IMR-90 (cell line): ENCODE results near the gene CADM1. TPM values are rescaled to one million over a fixed set of nuclear protein-coding genes. Genes with fewer than 3 reads are reported as not detected.
A peak's percentile ranks its signal among the peaks of the same experiment; 100 is the strongest.

Experiments used
- ATAC-seq: fragments of 200-7000 bp; cut with Tn5 transposase; 2 replicates; pipeline ENCODE4 v1.9.1; 2020; ENCODE audit warnings: low read depth, mild to moderate bottlenecking, moderate library complexity
- BruUV-seq: library from RNA; stranded (reverse); fragments of 400-500 nt; replicated peaks from 2 replicates; lab custom pipeline; 2021; lab: Mats Ljungman, UMichigan
- CTCF ChIA-PET: fragments of 300-600 bp; formaldehyde crosslinking; extraction: SDS; loops from one replicate; lab custom pipeline; 2021; ENCODE audit warnings: antibody characterized with exemption; lab: Yijun Ruan, JAX
- POLR2A ChIA-PET: fragments of 300-600 bp; sonication (Branson Sonifier 250); formaldehyde crosslinking; loops from one replicate; lab custom pipeline; 2022; ENCODE audit warnings: antibody characterized with exemption; ENCODE audit not compliant: unreplicated experiment; lab: Charles Lee
- DNase-seq: peaks from one replicate; pipeline ENCODE4 v3.0.0; 2013
- H2AFZ ChIP-seq: replicated peaks from 2 replicates; pipeline ENCODE3; 2013; ENCODE audit warnings: low read length, mild to moderate bottlenecking; ENCODE audit not compliant: poor library complexity
- H2AK5ac ChIP-seq: 2 replicates; pipeline ENCODE4 v1.6.1; 2013; ENCODE audit warnings: low read depth, low read length, inconsistent platforms
- H2AK9ac ChIP-seq: replicated peaks from 2 replicates; pipeline ENCODE3; 2013; ENCODE audit warnings: mild to moderate bottlenecking, low read depth, low read length, moderate library complexity; ENCODE audit not compliant: poor library complexity
- H2BK120ac ChIP-seq: 2 replicates; pipeline ENCODE4 v1.6.1; 2013; ENCODE audit warnings: low read depth, low read length, inconsistent platforms
- H2BK15ac ChIP-seq: 3 replicates; pipeline ENCODE4 v1.6.1; 2013; ENCODE audit warnings: low read depth, low read length, inconsistent platforms
- H2BK20ac ChIP-seq: 2 replicates; pipeline ENCODE4 v1.6.1; 2013; ENCODE audit warnings: low read depth, mild to moderate bottlenecking, inconsistent platforms, low read length, moderate library complexity
- H2BK5ac ChIP-seq: 2 replicates; pipeline ENCODE4 v1.6.1; 2013; ENCODE audit warnings: mild to moderate bottlenecking, low read depth, low read length, inconsistent platforms; ENCODE audit not compliant: poor library complexity, severe bottlenecking
- H3K14ac ChIP-seq: replicated peaks from 2 replicates; pipeline ENCODE4 v1.6.1; 2013; ENCODE audit warnings: low read depth, low read length, inconsistent platforms
- H3K18ac ChIP-seq: 2 replicates; pipeline ENCODE4 v1.6.1; 2013; ENCODE audit warnings: low read depth, low read length, control low read depth
- H3K23ac ChIP-seq: 2 replicates; pipeline ENCODE4 v1.6.1; 2013; ENCODE audit warnings: low read depth, low read length, inconsistent platforms
- H3K27ac ChIP-seq: 2 replicates; pipeline ENCODE4 v1.5.1; 2013; ENCODE audit warnings: mild to moderate bottlenecking, control low read depth, low read length; ENCODE audit not compliant: insufficient read depth
- H3K27me3 ChIP-seq: 2 replicates; pipeline ENCODE4 v1.6.1; 2013; ENCODE audit warnings: low read length; ENCODE audit not compliant: control insufficient read depth, insufficient read depth
- H3K36me3 ChIP-seq: 2 replicates; pipeline ENCODE4 v1.6.1; 2013; ENCODE audit warnings: low read length, mixed read lengths; ENCODE audit not compliant: control insufficient read depth, insufficient read depth
- H3K4ac ChIP-seq: 2 replicates; pipeline ENCODE4 v1.6.1; 2013; ENCODE audit warnings: low read depth, low read length, inconsistent platforms
- H3K4me1 ChIP-seq: 2 replicates; pipeline ENCODE4 v1.6.1; 2013; ENCODE audit warnings: low read length, mixed read lengths; ENCODE audit not compliant: control insufficient read depth, insufficient read depth
- H3K4me2 ChIP-seq: 2 replicates; pipeline ENCODE4 v1.6.1; 2013; ENCODE audit warnings: low read depth, mild to moderate bottlenecking, control low read depth, low read length, moderate library complexity
- H3K4me3 ChIP-seq: 2 replicates; pipeline ENCODE4 v1.5.1; 2013; ENCODE audit warnings: low read depth, mild to moderate bottlenecking, control low read depth, low read length, moderate library complexity; ENCODE audit not compliant: insufficient read depth
- H3K56ac ChIP-seq: 2 replicates; pipeline ENCODE4 v1.6.1; 2013; ENCODE audit warnings: low read length, inconsistent platforms; ENCODE audit not compliant: insufficient read depth; ENCODE audit errors: extremely low read depth
- H3K79me1 ChIP-seq, 2 experiments: 2 replicates each; pipeline ENCODE4 v1.6.1; 2013; ENCODE audit warnings: low read length in 2 of 2, inconsistent platforms in 1 of 2, low read depth in 1 of 2
- H3K9ac ChIP-seq: 2 replicates; pipeline ENCODE4 v1.6.1; 2013; ENCODE audit warnings: low read depth, low read length, control low read depth
- H3K9me1 ChIP-seq: 2 replicates; pipeline ENCODE4 v1.6.1; 2013; ENCODE audit warnings: low read length, inconsistent platforms; ENCODE audit not compliant: insufficient read depth
- H3K9me3 ChIP-seq: 2 replicates; pipeline ENCODE4 v1.6.1; 2013; ENCODE audit warnings: low read length; ENCODE audit not compliant: control insufficient read depth, insufficient read depth
- H4K20me1 ChIP-seq: 2 replicates; pipeline ENCODE4 v1.6.1; 2013; ENCODE audit warnings: low read length, inconsistent platforms; ENCODE audit not compliant: insufficient read depth
- H4K5ac ChIP-seq: 2 replicates; pipeline ENCODE4 v1.6.1; 2013; ENCODE audit warnings: mild to moderate bottlenecking, low read depth, low read length, control low read depth
- H4K8ac ChIP-seq, 2 experiments: 2 replicates each; pipeline ENCODE4 v1.6.1; 2013; ENCODE audit warnings: low read depth in 2 of 2, low read length in 2 of 2, control low read depth in 1 of 2, inconsistent platforms in 1 of 2
- H4K91ac ChIP-seq: 2 replicates; pipeline ENCODE4 v1.6.1; 2013; ENCODE audit warnings: low read depth, low read length, inconsistent platforms; ENCODE audit not compliant: insufficient read depth
- CEBPB ChIP-seq: IDR thresholded peaks from 2 replicates; pipeline ENCODE4 v1.6.1; 2012; ENCODE audit warnings: low read depth, low read length, improper control_type of control experiment
- CHD1 ChIP-seq: IDR thresholded peaks from 2 replicates; pipeline ENCODE4 v1.6.1; 2012; ENCODE audit warnings: low read depth, low read length, improper control_type of control experiment
- ELK1 ChIP-seq: fragments of 150-350 bp; IDR thresholded peaks from 2 replicates; pipeline ENCODE4 v1.6.1; 2016; ENCODE audit warnings: low read depth, mild to moderate bottlenecking, low read length, moderate library complexity, borderline replicate concordance
- MAZ ChIP-seq: IDR thresholded peaks from 2 replicates; pipeline ENCODE4 v1.6.1; 2012; ENCODE audit warnings: low read depth, mild to moderate bottlenecking, low read length, improper control_type of control experiment, moderate library complexity, borderline replicate concordance
- WGBS, 2 experiments: methylation state at CpG; one replicate each; pipeline versions ENCODE4 v1.1.5 to v1.1.7; 2013; ENCODE audit warnings: missing lambda C conversion rate in 2 of 2; ENCODE audit not compliant: insufficient read length in 1 of 2; ENCODE audit errors: extremely low coverage in 2 of 2; 5-methylcytosine and 5-hydroxymethylcytosine counted together
- dilution Hi-C: fragments of 300-500 bp; cut with HindIII; formaldehyde crosslinking; loops from one replicate; pipeline ENCODE4 v1.14.3; 2018; ENCODE audit warnings: low sequenced_read_pairs; ENCODE audit not compliant: unreplicated experiment
- in situ Hi-C: fragments of 300-500 bp; cut with MboI; formaldehyde crosslinking; loops from 3 replicates; pipeline ENCODE4 v1.14.3; 2019; ENCODE audit warnings: low sequenced_read_pairs, inconsistent platforms, mixed read lengths
- intact Hi-C: fragments of 100-400 bp; cut with micrococcal nuclease; formaldehyde crosslinking; loops from 2 replicates; pipeline ENCODE4 v1.10.0; 2022
- polyA plus RNA-seq, 3 experiments: library from polyadenylated mRNA; depleted of rRNA; stranded (reverse); fragments of >200 nt; gene quantifications; 2 replicates each; pipeline ENCODE4 v1.2.3, GENCODE V29; 2012; ENCODE audit warnings: low replicate concordance in 1 of 3
- total RNA-seq: library from RNA; depleted of rRNA; stranded (reverse); fragments of >200 nt; gene quantifications from 2 replicates; pipeline ENCODE4 v1.2.3, GENCODE V29; 2012

The CADM1 gene
- total and polyA plus RNA-seq, 2 of the 4 experiments (the other 2 are of a cell fraction), result 28.8 to 77.1 TPM

GRCh38 chr11:115244296-115244695 lies 259.9 kb downstream of the CADM1 start:
- no peak overlapping the region for H2BK20ac ChIP-seq
- H3K4me1 ChIP-seq, result peaks cover 2% of the 10 kb centered on the region; the same call in 1 of the 2 replicates
- H3K4ac ChIP-seq, result peak overlapping the region; percentile 62; the same call in 1 of the 2 replicates
- POLR2A ChIA-PET, result no interaction called here
- H3K23ac ChIP-seq, result no peak overlapping the region; the same call in 1 of the 2 replicates
- no peaks in the 10 kb centered on the region for H3K27me3 ChIP-seq
- dilution Hi-C loops, result no loop called here
- no peak for TF ChIP-seq CEBPB
- TF ChIP-seq ELK1, result no peak
- TF ChIP-seq MAZ, result no peak
- TF ChIP-seq CHD1, result no peak
- no peak overlapping the region for H2BK120ac ChIP-seq
- no peaks in the 10 kb centered on the region for H3K9me3 ChIP-seq
- BruUV-seq, result no TSS peak
- peak overlapping the region; percentile 35 for H4K91ac ChIP-seq
- H4K5ac ChIP-seq, result peak overlapping the region; percentile 53; the same call in 1 of the 2 replicates
- no peak overlapping the region for H2BK15ac ChIP-seq
- no peaks in the 10 kb centered on the region for H3K9me1 ChIP-seq
- 0 out of 2 replicates have a peak overlapping the region, but pooled peaks have one; percentile 37 for H3K14ac ChIP-seq
- intact Hi-C loops, result loop anchor here (2.0 kb wide), 1 partner anchor 37 kb away; no protein-coding TSS in a partner anchor
- peak overlapping the region; percentile 55; the same call in 1 of the 2 replicates for H3K18ac ChIP-seq
- CTCF ChIA-PET, result no interaction called here
- H3K4me3 ChIP-seq, result no peak overlapping the region
- H3K79me1 ChIP-seq, result no peaks in the 10 kb centered on the region
- WGBS, 2 experiments, result no CpG with 5 or more reads among the region's 5 CpGs
- peak overlapping the region in 1 of 2 experiments; percentile 45; a peak in 3 of 4 replicates for H4K8ac ChIP-seq
- peak; percentile 70 for ATAC-seq
- no peak for DNase-seq
- H2AK5ac ChIP-seq, result no peak overlapping the region
- H3K4me2 ChIP-seq, result peak overlapping the region; percentile 78
- in situ Hi-C loops, result no loop called here
- H3K56ac ChIP-seq, result no peak overlapping the region
- peak overlapping the region; percentile 7 for H2BK5ac ChIP-seq
- no peak overlapping the region for H2AFZ ChIP-seq
- peak overlapping the region; percentile 48; the same call in 1 of the 2 replicates for H3K27ac ChIP-seq
- H2AK9ac ChIP-seq, result no peak overlapping the region
- H4K20me1 ChIP-seq, result no peaks in the 10 kb centered on the region
- no peak overlapping the region for H3K9ac ChIP-seq
- no peaks in the 10 kb centered on the region for H3K36me3 ChIP-seq
